ENCODE measurements around the gene TRAP1.
A peak's percentile ranks its signal among the peaks of the same experiment; 100 is the strongest.
"Not testable (repeated sequence)": the region's sequence is repeated elsewhere in the genome, so short reads cannot be mapped to it uniquely, and the experiment has no call there.

TRAP1 gene

DNA sequence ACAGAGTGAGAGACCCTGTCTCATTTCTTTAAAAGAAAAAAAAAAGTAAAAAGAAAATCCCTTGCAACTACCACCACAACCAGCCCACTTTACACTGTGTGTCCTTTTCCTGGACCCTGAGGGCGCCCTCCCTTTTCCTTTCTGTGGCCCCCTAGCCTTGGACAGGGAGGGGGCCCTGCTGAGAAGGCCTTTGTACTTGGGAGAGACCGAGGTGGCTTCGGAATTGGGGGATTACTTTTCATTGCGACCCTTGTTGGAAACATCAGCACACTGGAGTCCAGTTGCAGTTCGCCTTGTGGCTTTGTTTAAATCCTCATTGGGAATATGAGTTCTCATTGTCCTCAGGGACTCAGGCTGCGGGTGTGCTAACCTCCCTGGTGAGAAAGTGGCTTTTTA is 72.2 kb downstream of the TRAP1 start:
- no peak for DNase-seq

DNA sequence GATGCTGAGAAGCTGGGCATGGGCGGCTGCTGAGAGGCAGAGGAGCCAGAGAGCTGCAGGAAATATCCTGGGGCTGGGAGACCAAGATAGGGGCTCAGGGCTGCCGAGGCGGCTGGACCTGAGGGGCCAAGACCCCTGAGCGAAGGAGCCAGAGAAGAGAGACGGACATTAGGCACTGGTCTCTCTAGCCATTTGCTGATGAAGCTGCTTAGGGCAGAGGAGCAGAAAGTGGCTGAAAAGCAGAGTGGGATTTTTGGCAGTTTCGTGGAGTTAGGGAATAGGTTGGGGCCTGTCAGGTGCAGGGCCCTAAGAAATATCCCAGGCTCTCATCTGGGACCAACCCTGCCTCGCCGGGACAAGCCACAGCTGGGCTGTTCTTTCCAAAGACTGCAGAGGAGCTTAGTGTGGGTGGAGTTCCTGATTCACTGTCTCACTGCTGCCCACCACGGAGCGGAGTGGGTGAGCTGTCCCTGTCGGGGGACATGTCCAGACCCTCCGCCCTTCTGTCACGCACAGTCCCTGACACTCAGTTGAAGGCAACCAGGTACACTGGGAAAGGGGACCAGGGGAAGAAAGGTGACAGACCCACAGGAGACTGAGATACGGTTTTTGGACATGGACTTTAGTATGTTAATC is 74.1 kb downstream of the TRAP1 start:
- DNase-seq = no peak

DNA sequence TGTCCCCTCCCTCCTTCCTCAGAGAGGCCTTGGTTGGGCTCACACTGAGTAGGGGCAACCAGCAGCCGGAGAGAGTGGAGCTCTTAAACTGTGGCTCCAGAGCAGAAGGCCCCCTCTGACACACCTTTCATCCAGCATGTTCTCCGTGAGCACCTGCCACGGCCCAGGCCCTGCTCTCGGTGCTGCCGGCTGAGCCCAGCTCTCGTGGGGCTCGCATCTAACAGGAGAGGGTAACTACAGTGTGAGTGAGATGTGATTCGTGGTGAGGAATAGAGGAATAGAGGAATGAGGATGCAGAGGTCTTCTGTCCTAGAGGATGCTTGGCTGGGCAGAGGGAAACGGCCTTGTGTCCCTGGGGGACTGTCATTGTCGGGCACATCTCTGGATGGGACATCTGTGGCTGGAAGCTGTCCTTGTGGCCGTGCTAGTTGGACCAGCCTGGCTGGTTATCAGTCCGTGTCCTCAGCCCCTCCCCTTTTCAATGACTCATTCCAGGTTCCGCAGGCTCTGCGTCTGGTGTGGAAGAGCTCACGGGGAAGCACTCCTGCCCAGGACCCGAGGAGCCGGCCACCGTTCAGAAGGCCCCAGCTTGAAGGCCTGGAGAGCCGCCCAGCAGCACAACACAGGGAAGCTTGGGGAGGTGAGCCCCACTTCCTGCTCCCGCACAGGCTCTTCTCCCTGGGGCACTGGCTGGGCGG is 74.8 kb downstream of the TRAP1 start:
- DNase-seq = no peak

DNA sequence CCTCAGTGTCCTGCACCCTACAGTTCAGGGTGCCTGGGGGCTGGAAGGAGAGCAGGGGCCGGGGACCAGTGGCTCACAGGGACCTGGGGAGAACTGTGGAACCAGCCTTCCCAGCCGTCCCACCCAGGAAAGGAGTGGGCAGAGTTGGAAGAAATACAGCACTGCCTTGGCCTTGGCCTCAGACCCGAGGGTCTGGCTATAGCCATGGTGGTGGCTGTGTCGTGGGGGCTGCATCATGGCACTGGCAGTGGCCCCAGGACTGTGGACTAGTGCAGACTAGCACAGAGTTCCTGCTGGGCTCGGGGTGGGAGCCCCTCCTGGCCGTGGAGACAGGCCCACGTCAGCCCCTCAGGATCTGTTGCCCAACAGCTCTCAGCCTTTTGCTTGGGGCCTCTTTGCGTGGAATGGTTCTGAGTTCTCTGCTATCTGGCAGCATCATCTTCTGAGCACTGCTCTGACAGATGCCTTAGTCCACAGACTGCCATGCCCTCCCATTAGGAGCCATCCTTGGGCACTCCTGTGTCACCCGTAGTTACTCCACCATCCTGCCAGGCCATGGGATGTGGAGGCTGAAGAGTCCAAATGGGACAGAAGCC is 75.4 kb downstream of the TRAP1 start:
- no peak for DNase-seq

DNA sequence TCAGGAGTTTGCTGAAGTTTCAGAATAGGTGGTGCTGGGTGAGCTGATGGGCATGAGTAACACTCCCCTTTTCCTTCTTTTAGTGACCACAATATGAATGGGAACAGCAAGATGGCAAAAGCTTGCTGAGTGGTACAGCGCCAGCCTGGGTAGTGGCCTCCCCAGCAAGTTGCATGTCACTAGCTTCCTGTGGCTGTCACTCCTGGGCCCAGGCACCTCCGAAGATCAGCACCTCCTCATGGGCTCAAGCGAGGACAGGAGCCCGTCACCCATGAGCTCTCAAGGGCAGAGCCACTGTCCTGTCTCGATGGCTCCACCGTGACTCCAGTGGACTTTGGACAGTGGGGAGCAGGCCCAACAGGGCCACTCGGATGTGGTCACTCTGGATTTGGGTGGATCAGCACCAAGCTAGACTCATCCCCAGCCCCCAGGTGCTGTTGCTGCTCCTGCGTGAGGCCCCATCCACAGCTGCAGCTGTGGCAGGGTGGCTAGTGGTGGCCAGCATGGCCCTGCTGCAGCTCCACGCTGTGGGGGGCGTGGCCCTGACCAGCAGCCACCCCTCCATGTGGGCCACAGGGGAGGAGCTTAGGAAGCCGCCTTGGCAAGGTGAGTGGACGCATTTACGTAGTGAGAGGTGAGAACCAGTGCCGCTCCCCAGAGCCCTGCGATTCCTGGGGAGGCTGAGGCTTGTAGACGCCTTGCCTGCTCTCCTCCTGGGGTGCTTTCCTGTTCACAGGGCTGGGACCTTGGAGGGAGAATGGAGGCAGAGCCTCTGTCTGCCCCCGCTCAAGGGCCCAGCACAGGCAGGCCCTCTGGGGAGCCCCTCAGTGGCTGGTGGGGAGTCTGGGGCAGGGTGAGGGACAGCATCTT is 76.5 kb downstream of the TRAP1 start:
- no peak for DNase-seq

DNA sequence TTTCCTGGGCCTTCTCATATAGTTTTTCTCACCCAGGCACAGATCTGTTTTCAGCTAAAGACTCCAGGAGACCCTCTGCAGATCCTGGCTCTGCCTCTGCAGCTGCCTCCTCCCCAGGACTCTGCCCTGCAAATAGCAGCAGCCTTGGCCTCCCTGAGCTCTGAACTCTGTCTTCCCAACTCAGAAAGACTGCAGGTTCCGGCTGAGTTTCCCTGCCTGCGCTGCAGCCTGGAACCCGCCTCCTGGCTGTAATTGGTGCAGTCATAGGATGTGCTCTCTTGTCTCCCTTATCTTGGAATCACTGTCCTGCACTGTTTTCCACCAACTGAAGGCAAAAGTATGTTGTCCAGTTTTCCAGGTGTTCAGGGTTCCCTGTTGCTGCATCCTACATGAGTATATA is 77.1 kb downstream of the TRAP1 start:
- no peak for DNase-seq

DNA sequence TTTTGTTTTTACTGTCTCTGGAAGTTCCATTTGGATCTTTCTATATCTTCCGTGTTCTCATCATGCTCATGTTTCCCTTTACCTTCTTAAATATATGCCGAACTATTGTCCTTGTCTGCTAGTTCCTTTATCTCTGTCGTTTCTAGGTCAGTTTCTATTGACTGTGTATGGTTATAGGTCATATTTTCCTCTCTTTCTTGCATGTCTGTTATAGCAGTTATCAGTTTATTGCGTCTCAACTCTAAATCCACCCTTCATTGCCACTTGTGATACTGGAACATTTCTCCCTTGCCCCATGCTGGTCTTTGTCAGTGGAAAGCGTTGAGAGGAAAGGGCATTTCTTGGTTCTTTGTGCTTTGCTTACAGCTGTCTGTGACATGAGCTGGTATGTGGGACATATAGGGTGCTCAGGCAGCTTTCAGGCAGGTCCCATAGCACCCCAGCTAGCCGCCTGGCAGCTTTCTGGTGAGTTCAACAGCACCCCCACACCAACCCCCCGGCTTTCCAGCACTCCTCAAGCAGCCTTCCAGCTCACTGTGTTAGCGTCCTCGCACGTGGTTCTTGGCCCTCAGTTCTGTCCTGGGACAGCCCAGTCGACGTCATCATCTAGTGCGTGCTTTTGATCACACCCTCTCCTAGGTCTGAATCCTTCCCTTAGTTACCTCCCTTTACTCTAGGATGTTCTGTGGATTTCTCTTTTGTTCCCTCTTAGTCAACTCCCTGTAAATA is 78.2 kb downstream of the TRAP1 start:
- DNase-seq = no peak

DNA sequence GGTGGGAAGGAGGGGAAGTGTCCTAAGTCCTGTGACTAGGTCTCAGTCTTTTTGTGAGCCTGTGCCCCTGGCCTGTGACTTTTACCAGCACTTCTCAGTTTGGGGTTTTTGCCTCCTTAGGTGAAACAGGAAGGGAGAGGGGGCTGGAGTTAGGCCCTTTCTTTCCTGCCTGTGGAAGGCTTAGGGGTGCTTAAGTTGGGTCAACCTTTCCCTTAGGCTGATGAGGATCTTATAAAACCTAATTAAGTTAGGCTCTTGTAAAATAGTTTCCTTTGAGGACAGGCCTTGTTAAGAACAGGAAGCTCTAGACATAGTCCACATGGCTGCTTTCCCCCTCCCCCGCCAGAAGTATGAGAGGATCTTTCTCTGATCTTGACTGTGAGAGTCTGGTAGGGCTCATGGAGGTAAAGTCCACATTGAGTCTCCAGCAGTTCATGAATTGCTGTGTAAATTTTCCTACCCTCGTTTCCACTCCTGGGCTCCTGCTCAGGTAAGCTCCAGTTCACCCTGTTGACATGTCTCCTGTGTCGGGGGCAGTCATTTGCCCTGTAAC is 79.9 kb downstream of the TRAP1 start:
- peak; percentile 20 for DNase-seq

DNA sequence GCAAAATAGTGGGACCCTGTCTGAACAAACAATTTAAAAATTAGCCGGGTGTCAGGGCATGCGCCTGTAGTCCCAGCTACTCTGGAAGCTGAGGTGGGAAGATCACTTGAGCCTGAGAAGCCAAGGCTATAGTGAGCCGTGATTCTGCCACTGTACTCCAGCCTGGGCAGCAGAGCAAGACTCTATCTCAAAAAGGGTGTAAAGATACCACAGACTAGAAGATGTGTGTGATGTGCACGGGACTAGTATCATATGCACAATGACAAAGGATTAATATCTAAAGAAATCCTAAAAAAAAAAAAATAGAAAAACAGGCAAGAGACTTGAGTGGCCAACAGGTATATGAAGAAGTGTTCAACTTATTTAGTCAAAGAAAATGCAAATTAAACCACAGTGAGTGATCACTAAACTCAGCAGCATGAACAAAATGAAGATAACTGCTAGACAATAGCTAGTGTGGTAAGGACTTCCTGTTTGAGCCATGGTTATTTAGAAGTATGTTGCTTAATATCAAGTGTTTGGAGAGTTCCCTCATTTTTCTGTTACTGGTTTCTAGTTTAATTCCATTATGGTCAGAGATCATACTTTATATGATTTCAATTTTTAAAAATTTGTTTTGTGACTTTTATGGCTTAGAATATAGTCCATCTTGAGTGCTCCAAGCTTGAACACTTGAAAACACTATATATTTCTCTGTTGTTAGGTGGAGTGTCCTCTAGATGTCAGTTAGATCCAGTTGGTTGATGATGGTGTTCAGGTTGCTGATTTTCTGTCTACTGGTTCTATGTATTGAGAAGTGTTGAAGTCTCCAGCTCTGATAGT is 91.2 kb downstream of the TRAP1 start:
- DNase-seq = no peak

DNA sequence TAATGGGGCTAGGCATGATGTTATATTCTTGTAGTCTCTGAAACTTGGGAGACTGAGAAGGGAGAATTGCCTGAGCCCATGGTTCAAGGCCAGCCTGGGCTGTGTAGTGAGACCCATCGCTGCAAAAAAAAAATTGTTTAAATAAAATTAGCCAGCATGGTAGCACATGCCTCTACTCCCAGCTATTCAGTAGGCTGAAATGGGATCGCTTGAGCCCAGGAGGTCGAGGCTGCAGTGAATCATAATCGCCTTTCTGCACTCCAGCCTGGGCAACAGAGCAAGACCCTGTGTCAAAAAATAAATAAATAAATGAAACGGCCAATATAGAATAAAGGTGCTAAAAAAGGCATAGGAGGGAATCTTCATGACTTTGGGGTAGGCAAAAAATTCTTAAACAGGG is 92.0 kb downstream of the TRAP1 start:
- DNase-seq = no peak

DNA sequence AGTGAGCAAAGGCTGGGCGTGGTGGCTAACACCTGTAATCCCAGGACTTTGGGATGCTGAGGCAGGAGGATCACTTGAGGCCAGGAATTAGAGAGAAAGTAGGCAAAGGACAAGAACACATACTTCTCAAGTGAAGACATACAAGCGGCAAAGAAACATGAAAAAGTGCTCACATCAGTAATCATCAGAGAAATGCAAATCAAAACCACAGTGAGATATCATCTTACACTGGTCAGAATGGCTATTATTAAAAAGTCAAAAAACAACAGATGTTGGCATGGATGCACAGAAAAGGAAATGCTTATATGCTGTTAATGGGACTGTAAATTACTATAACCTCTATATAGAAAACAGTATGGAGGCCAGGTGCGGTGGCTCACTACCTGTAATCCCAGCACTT is 93.7 kb downstream of the TRAP1 start:
- DNase-seq = no peak

DNA sequence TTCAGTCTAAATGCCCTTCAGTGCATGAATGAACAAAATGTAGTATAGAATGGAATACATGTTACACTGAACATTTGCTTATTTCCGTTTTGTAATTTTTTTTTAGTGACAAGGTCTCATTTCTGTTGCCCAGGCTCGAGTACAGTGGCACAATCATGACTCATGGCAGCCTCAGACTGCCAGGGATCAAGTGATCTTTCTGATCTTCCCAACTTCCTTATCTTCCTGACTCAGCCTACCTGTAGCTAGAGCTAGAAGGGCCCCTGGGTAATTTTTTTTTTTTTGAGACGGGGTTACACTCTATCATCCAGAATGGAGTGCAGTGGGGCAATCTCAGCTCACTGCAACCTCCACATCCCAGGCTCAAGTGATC is 98.6 kb downstream of the TRAP1 start:
- DNase-seq = no peak

DNA sequence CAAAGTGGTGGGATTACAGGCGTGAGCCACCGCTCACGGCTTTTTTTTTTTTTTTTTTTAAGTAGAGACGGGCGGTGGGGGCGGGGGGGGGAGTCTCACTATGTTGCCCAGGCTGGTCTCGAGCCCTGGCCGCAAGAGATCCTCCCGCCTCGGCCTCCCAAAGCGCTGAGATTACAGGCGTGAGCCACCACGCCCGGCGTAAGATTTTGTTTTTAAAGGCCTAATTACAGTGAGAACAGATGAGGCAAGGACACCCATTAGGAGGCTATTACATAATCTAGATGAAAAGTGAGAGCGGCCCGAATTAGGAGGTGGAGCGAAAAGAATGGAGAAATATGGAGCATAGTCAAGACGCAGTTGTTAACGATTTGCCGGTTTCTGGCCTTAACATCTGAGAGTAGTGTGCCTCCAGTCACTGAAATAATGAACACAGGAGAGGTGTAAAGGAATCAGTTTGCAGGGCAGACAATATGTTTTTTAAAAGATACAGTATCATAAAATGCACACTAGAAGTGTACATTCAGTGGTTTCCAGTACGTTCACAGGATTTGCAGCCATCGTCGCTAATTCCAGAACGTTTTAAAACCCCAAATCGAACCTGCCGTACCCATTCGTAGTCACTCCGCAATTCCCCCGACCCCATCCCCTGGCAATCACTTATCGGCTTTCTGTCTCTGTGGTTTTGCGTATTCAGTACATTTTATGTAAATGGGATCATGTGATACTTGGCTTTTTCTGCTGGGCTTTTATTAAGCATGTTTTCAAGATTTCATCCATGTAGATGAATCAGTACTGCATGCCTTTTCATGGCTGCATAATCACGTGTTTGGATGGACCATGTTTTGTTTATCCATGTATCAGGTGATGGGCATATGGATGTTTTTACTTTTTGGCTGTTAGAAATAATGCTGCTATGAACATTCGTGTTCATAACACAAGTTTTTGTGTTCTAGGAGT is 104.5 kb downstream of the TRAP1 start:
- no peak for DNase-seq

DNA sequence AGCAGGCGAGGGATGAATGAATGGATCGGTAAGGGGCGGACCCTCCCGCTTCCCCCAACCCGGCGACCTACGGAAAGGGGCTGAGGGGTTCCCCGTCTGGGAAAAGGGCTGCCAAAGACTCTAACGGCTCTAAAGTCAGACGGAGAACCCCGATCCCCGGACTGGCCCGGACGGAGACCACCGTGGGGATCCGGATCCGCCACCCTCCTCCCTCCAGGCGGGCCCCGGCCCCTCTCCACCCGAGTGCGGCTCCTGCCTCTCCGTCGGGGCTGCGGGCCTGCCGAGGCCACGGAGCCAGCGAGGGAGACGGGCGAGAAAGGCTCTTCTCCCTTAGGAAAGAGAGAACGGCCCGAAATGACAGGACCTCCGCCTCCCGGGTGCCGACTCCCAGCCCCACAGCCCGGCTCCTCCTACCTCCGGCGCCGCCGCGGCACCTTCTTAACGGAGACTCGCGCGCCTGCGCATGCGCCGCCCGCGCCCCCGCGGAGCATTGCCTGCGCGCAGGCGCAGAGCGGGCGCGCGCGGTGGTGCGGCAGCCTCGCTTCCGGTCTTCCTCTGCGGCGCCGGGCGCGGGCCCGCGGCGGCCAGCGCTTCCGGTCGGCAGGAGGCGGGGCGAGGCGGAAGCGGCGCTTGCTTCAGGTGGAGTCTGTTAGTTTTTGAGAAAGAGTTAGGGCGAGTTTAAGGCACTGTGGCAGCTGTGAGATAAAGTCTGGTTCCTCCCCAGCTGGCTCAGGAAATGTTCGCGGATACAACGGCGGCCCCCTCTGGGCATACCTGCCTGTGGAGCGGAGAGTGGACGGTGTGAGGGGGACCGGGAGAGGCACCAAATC is 106.0 kb downstream of the TRAP1 start, which contains the start of gene SLX4:
Gene SLX4 (minus strand): TSS at position 461 of the 830 bp plus-strand sequence. CDS start 2,642 bp downstream, outside the sequence.
- DNase-seq = peak; percentile 89

DNA sequence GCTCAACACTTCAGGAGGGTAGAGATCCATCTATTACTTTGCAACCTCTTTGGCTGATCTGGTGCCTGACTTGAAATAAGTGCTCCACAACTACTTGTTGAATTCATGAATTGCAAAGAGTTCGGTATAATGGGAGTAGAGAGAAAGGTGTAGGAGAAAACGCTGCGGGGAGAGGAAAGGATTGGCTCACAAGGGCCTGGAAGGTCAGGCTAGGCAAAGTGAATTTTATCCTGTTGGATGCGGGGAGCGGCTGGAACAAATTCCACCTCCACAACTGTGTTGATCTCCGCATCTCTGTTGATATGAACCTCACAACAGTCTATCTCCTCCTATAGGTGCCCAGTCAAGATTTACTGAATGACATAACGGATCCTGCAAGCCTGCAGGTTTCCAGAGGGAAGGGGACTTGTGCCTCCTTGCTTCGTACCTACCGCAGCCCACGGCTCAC is 106.6 kb downstream of the TRAP1 start:
- no peak for DNase-seq

DNA sequence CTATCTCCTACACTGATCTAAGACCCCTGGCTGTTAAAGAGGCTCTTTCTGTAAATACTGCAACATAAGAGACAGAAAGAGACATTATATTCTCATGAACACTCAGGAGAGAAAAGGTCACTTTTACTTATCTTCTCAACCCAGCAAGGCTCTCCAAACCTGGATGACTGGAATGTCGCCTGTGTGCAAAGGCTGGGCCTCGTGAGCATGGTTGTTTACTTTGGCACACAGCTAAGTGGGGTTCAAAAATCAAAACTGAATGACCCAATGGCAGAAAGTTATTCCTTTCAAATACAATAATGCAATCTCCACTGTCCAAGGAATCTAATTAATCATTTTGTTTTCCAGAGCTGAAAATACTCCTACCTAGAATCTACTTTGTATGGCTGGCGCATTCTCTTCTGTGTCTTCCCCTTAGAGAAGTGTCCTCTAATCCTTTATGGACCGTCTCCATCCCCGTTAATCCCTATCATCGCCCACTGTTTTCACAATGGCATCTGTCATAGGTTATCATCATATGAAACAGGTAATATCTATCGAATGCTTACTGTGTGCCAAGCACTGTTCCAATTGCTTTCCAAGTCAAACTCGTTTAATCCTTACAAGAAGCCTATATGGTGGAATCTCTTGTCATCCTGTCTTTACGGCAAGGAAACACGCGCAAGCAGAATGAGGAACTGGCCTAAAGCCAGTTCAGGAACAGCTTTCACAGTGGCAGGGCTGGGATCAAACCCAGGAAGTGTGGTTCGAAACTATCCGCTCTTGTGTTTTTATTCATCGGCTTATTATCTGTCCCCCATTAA is 107.2 kb downstream of the TRAP1 start:
- DNase-seq = no peak

DNA sequence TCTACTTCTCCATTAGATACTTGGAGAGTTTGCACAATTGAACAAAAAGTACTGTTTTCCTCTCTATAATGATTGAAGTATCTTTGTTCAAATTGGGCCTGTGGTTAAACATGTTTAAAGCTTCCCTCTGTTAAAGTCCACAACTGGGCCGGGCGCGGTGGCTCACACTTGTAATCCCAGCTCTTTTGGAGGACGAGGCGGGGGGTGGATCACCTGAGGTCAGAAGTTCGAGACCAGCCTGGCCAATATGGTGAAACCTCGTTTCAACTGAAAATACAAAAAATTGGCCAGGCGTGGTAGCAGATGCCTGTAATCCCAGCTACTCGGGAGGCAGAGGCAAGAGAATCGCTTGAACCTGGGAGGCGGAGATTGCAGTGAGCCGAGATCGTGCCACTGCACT is 108.3 kb downstream of the TRAP1 start:
- not testable (repeated sequence) for DNase-seq

DNA sequence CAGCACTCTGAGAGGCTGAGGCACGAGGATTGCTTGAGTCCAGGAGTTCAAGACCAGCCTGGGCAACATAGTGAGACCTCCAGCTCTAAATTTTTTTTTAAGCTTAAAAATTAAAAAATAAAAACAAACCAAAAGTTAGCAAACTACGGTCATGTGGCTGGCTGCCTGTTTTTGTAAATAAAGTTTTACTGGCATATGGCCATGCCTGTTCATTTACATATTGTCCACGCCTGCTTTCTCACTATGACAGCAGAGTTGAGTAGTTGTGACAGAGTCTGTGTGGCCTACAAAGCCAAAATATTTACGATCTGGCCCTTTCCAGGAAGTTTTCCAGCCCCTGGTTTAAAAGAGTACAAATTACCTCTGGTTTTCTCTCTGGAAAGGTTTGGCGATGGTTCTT is 109.3 kb downstream of the TRAP1 start:
- no peak for DNase-seq
